ENCODE data around the gene QTRT2.

The QTRT2 gene

DNA sequence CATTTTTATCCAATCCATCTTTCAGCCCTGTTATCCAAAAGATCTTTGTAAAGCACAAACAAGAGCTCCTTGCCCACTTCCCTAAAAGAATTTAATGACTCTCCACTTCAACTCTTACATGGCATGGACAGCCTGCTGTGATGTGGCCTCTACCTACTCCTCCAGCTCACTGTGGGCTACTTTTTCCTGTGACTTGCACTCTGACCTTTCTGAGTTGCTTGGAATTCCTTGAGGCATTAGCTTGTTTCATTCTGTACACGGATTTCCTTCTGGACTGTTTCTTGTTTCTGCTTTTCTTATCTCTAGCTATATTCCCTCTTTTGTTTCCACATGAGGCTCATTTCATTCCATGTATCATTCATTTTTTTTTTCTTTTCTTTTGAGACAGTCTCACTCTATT lies 15.2 kb downstream of the QTRT2 start:
- TF ChIP-seq, protein P1, sequence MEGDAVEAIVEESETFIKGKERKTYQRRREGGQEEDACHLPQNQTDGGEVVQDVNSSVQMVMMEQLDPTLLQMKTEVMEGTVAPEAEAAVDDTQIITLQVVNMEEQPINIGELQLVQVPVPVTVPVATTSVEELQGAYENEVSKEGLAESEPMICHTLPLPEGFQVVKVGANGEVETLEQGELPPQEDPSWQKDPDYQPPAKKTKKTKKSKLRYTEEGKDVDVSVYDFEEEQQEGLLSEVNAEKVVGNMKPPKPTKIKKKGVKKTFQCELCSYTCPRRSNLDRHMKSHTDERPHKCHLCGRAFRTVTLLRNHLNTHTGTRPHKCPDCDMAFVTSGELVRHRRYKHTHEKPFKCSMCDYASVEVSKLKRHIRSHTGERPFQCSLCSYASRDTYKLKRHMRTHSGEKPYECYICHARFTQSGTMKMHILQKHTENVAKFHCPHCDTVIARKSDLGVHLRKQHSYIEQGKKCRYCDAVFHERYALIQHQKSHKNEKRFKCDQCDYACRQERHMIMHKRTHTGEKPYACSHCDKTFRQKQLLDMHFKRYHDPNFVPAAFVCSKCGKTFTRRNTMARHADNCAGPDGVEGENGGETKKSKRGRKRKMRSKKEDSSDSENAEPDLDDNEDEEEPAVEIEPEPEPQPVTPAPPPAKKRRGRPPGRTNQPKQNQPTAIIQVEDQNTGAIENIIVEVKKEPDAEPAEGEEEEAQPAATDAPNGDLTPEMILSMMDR (IDR thresholded peaks at IDR 0.05; ENCODE audit: poor library complexity, severe bottlenecking): no peak
- no peak for ATAC-seq (ENCODE audit: low read depth)
- Histone ChIP-seq H3K27ac (ENCODE audit: poor library complexity, severe bottlenecking) (no peak overlapping the region), H3K27me3 (ENCODE audit: insufficient read depth, poor library complexity, severe bottlenecking) (no peaks in the 10 kb centered on the region), H3K9me3 (ENCODE audit: severe bottlenecking) (no peaks in the 10 kb centered on the region), H3K4me1 (ENCODE audit: insufficient read depth, poor library complexity, severe bottlenecking) (no peaks in the 10 kb centered on the region), H3K36me3 (ENCODE audit: low read depth) (peaks cover 98% of the 10 kb centered on the region), H3K4me3 (ENCODE audit: severe bottlenecking) (no peak overlapping the region)
- no peak for DNase-seq (ENCODE audit: low spot score)

DNA sequence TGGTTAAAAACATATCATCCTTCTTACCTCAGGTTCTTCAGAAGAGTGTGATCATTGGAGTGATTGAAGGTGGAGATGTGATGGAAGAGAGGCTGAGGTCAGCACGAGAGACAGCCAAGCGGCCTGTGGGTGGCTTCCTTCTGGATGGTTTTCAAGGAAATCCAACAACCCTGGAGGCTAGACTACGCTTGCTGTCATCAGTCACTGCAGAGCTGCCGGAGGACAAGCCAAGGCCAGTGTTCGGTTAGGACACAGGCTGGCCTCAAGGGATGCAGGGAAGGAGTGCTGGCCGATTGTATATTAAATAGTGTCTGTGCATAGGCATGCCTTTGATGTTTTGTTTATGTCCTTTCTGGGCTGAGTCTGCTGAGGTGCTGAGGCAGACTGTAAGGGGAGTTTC lies 20.2 kb downstream of the QTRT2 start:
- Histone ChIP-seq H3K9me3 (ENCODE audit: severe bottlenecking) (no peaks in the 10 kb centered on the region), H3K4me1 (ENCODE audit: insufficient read depth, poor library complexity, severe bottlenecking) (no peaks in the 10 kb centered on the region), H3K27ac (ENCODE audit: poor library complexity, severe bottlenecking) (no peak overlapping the region), H3K4me3 (ENCODE audit: severe bottlenecking) (no peak overlapping the region), H3K27me3 (ENCODE audit: insufficient read depth, poor library complexity, severe bottlenecking) (no peaks in the 10 kb centered on the region), H3K36me3 (ENCODE audit: low read depth) (peaks cover 96% of the 10 kb centered on the region)
- TF ChIP-seq, protein P1 (IDR thresholded peaks at IDR 0.05; ENCODE audit: poor library complexity, severe bottlenecking): no peak
- DNase-seq (ENCODE audit: low spot score): no peak
- ATAC-seq (ENCODE audit: low read depth): no peak

GRCh38 chr3:114078126-114078525 lies 21.6 kb downstream of the QTRT2 start:
- Histone ChIP-seq H3K27ac (ENCODE audit: poor library complexity, severe bottlenecking) (no peak overlapping the region), H3K36me3 (ENCODE audit: low read depth) (peaks cover 94% of the 10 kb centered on the region), H3K9me3 (ENCODE audit: severe bottlenecking) (no peaks in the 10 kb centered on the region), H3K4me1 (ENCODE audit: insufficient read depth, poor library complexity, severe bottlenecking) (no peaks in the 10 kb centered on the region), H3K4me3 (ENCODE audit: severe bottlenecking) (no peak overlapping the region), H3K27me3 (ENCODE audit: insufficient read depth, poor library complexity, severe bottlenecking) (no peaks in the 10 kb centered on the region)
- ATAC-seq (ENCODE audit: low read depth) (no peak), DNase-seq (ENCODE audit: low spot score) (no peak)
- TF ChIP-seq, protein P1 (IDR thresholded peaks at IDR 0.05; ENCODE audit: poor library complexity, severe bottlenecking): no peak

DNA sequence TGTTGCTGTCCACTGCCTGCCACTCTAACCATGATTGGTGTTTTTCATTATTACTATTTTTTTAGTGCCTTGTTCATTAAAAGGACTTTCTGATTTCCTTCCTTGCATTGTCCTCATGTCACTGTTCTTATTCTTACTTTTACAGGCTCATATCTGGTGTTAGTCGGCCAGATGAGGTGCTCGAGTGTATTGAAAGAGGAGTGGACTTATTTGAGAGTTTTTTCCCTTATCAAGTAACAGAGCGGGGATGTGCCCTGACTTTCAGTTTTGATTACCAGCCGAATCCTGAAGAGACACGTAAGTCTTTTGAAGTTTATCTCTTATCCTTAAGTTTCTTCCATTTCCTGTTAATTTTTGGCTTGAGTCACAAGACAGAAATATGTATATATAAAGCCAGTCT lies 23.2 kb downstream of the QTRT2 start:
- DNase-seq (ENCODE audit: low spot score): no peak
- peaks cover 88% of the 10 kb centered on the region for H3K36me3 ChIP-seq (ENCODE audit: low read depth)
- H3K9me3 ChIP-seq (ENCODE audit: severe bottlenecking): no peaks in the 10 kb centered on the region
- no peaks in the 10 kb centered on the region for H3K27me3 ChIP-seq (ENCODE audit: insufficient read depth, poor library complexity, severe bottlenecking)
- no peak for ATAC-seq (ENCODE audit: low read depth)
- H3K27ac ChIP-seq (ENCODE audit: poor library complexity, severe bottlenecking): no peak overlapping the region
- TF ChIP-seq, protein P1 (IDR thresholded peaks at IDR 0.05; ENCODE audit: poor library complexity, severe bottlenecking): no peak
- H3K4me1 ChIP-seq (ENCODE audit: insufficient read depth, poor library complexity, severe bottlenecking): no peaks in the 10 kb centered on the region
- H3K4me3 ChIP-seq (ENCODE audit: severe bottlenecking): no peak overlapping the region

GRCh38 chr3:114080201-114080600 lies 23.7 kb downstream of the QTRT2 start:
- H3K36me3 ChIP-seq (ENCODE audit: low read depth): peaks cover 84% of the 10 kb centered on the region
- H3K4me3 ChIP-seq (ENCODE audit: severe bottlenecking): no peak overlapping the region
- TF ChIP-seq, protein P1 (IDR thresholded peaks at IDR 0.05; ENCODE audit: poor library complexity, severe bottlenecking): no peak
- no peaks in the 10 kb centered on the region for H3K9me3 ChIP-seq (ENCODE audit: severe bottlenecking)
- H3K27me3 ChIP-seq (ENCODE audit: insufficient read depth, poor library complexity, severe bottlenecking): no peaks in the 10 kb centered on the region
- no peak overlapping the region for H3K27ac ChIP-seq (ENCODE audit: poor library complexity, severe bottlenecking)
- no peaks in the 10 kb centered on the region for H3K4me1 ChIP-seq (ENCODE audit: insufficient read depth, poor library complexity, severe bottlenecking)
- no peak for DNase-seq (ENCODE audit: low spot score)
- no peak for ATAC-seq (ENCODE audit: low read depth)
